ENCODE data around the gene AJM1.

DNA sequence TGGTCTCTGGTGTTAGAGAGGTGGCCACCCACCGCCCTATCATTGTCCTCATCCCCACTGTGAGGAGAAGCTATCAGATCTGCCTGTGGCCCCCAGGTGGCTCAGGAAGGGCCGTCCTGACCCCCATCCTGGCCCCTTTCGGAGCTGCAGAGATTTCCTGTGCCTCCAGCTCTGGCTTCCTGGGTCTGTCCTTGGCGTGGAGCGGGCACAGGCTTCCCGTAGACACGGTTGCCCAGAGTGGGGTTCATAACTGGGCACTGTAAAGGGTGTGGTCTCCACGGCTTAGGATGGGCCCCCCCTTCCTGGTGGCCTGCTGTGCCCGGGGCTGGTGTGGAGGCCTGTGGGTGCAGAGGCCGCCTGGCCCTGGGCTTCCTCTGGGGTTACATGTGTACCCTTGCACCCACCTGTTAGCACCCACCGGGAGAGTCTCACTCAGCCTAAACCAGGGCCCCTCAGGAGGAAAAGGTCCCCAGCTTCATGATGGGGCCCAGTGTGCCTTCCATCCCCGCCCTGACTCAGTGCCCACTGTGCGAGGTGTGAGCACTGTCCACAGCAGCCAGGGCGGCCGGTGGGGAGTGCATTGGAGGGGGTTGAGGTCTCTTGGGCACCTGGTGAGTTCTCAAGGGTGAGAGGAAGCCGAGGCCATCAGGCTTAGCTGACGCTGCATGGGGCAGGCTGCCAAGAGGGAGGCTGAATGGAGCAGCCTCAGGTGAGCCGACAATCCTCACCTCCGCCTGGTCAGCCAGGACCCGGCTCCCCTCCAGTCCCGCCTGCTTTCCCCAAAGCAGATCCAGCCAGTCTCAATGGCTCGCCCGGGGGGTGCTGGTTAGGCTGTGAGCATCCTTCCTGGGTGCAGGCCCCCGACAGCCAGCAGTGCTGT, 15.3 kb upstream of the AJM1 start:
- TF ChIP-seq POLR2A (IDR thresholded peaks at IDR 0.05) (no peak), POLR2AphosphoS5 (IDR thresholded peaks at IDR 0.05) (no peak)
- TF ChIP-seq, protein P1, sequence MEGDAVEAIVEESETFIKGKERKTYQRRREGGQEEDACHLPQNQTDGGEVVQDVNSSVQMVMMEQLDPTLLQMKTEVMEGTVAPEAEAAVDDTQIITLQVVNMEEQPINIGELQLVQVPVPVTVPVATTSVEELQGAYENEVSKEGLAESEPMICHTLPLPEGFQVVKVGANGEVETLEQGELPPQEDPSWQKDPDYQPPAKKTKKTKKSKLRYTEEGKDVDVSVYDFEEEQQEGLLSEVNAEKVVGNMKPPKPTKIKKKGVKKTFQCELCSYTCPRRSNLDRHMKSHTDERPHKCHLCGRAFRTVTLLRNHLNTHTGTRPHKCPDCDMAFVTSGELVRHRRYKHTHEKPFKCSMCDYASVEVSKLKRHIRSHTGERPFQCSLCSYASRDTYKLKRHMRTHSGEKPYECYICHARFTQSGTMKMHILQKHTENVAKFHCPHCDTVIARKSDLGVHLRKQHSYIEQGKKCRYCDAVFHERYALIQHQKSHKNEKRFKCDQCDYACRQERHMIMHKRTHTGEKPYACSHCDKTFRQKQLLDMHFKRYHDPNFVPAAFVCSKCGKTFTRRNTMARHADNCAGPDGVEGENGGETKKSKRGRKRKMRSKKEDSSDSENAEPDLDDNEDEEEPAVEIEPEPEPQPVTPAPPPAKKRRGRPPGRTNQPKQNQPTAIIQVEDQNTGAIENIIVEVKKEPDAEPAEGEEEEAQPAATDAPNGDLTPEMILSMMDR (IDR thresholded peaks at IDR 0.05), result no peak

Measured in suprapubic skin (tissue), 4 donors.